GM10266 (cell line): ENCODE results near the gene FBXO31.

Experiments
- DNase-seq: peaks from one replicate; pipeline ENCODE4 v3.0.0; 2012; ENCODE audit errors: extremely low spot score
- CTCF ChIP-seq: IDR thresholded peaks from 2 replicates; pipeline ENCODE4 v1.5.1; 2012; ENCODE audit warnings: mild to moderate bottlenecking, low read depth; ENCODE audit not compliant: control insufficient read depth, insufficient read depth; ENCODE audit errors: missing control alignments

FBXO31 gene

DNA sequence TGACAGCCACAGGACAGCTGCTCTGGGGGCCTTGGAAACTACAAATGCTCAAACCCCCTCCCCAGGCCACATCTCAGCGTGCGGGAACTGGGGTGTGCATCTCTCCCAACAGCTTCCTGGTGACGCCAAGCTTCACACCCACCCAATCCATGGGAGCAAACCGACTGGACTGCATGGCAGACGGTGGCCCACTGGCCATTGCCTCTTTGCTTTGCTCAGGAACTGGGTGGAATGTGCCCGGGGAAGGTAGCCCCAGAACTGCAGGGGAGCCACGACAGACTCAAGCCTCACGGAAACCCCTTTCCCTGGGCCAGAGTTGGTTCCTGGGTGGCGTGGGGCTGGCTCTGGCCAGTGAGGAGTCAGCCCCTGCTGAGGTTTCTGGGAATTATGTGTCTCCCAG lies 61.2 kb downstream of the FBXO31 start:
- no peak for DNase-seq
- no peak for TF ChIP-seq CTCF

- DNase-seq: no peak
Observed at GRCh38 chr16:87321336-87322107, 62.1 kb downstream of the FBXO31 start.

GRCh38 chr16:87320510-87321227 lies 62.9 kb downstream of the FBXO31 start:
- TF ChIP-seq CTCF: no peak
- no peak for DNase-seq

More at GRCh38 chr16:87321336-87322107, 62.1 kb downstream of the FBXO31 start:
- no peak for TF ChIP-seq CTCF

GRCh38 chr16:87319997-87320491 lies 63.5 kb downstream of the FBXO31 start:
- TF ChIP-seq CTCF: no peak
- DNase-seq: no peak

DNA sequence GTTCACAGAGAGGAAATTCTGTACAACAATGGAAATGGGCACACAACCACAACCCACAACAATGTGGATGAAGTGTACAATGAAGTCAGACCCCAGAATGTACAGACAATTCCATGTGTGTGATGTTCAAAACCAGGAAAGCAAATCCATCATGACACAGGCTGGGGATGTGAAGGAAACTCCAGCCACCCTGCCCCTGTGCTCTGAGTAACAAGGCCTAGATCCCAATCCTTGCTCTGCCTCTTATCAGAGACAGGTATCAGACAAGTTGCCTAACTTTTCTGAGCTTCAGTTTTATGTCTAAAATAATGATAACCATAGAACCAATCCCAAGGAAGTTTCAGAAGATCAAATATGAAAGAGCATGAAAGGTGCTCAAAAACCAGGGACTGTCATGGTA lies 64.6 kb downstream of the FBXO31 start:
- no peak for DNase-seq
- no peak for TF ChIP-seq CTCF

DNA sequence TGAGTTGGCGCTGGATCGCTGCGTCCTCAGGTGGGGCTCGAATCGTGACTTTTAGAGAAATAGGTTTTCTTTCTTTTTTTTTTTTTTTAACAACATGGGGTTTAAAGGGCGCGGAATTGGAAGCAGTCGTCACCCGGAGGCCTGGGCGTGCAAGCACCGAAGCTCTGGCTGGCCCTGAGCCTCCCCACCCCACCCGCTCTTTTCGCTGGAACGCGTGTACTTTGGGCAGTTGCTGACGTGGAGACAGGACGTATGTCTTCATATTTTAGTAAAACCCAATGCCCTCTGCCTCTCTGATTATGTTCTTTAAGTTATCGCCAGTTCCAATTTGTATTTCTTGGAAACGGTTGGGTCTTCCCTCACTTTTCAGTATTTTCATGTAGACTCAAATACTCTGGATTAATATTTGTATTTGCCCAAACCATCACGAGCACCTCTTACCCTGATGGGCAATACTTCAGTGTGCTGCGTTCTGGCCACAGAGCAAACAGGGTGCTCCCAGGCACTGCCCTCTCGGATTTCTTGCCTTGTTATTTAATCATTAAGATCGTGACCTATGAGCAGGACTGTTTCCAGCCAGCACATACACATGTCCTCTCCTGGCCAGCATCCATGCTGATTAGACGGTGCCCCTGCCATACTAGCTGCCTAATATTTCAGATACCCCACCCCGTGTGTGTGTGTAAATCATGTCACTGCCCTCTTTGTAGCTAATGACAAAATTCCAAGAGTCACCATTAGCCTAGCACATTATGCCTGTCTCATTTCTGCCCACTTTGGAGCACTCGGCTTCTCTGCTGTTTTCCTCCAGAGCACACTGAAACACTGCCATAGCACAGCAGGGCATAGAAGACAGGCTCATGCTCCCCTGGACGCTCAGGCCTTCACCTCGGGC lies 65.6 kb downstream of the FBXO31 start:
- DNase-seq: no peak
- TF ChIP-seq CTCF: no peak
